HG03159 (cell line): Measurements from ENCODE around the gene ZNF777.
"Not testable (repeated sequence)": the region's sequence is repeated elsewhere in the genome, so short reads cannot be mapped to it uniquely, and the experiment has no call there.

Source experiments
- ATAC-seq: cut with Tn5 transposase; IDR thresholded peaks from one replicate; pipeline ENCODE4 v1.9.1; 2021; ENCODE audit warnings: mild to moderate bottlenecking, moderate library complexity; ENCODE audit not compliant: unreplicated experiment

The ZNF777 gene

GRCh38 chr7:149455175-149455950 is 5.5 kb downstream of the ZNF777 start:
- no peak for ATAC-seq

GRCh38 chr7:149454750-149455149 is 6.1 kb downstream of the ZNF777 start:
- no peak for ATAC-seq

GRCh38 chr7:149454006-149454405 is 6.9 kb downstream of the ZNF777 start:
- ATAC-seq = no peak

- no peak for ATAC-seq
Observed at GRCh38 chr7:149450821-149451220, 10.0 kb downstream of the ZNF777 start.

GRCh38 chr7:149449897-149450296 is 11.0 kb downstream of the ZNF777 start:
- no peak for ATAC-seq

- ATAC-seq = no peak
Observed at GRCh38 chr7:149448961-149449360, 11.9 kb downstream of the ZNF777 start.

- not testable (repeated sequence) for ATAC-seq
Observed at GRCh38 chr7:149446026-149446425, 14.8 kb downstream of the ZNF777 start.

- no peak for ATAC-seq
Observed at GRCh38 chr7:149444287-149444686, 16.6 kb downstream of the ZNF777 start.

- no peak for ATAC-seq
Observed at GRCh38 chr7:149443523-149443922, 17.3 kb downstream of the ZNF777 start.

GRCh38 chr7:149442924-149443323 is 17.9 kb downstream of the ZNF777 start:
- ATAC-seq = no peak

GRCh38 chr7:149440222-149440621 is 20.6 kb downstream of the ZNF777 start:
- no peak for ATAC-seq

- no peak for ATAC-seq
Observed at GRCh38 chr7:149436358-149436757, 24.5 kb downstream of the ZNF777 start.

- ATAC-seq = no peak
Observed at GRCh38 chr7:149433124-149433523, 27.7 kb downstream of the ZNF777 start.

GRCh38 chr7:149432121-149432691 is 28.7 kb downstream of the ZNF777 start:
- no peak for ATAC-seq

- ATAC-seq = no peak
Observed at GRCh38 chr7:149431486-149432120, 29.3 kb downstream of the ZNF777 start.

GRCh38 chr7:149430192-149430591 is 30.7 kb downstream of the ZNF777 start:
- no peak for ATAC-seq

- ATAC-seq = no peak
Observed at GRCh38 chr7:149427893-149428292, 33.0 kb downstream of the ZNF777 start.

GRCh38 chr7:149427096-149427680 is 33.7 kb downstream of the ZNF777 start:
- no peak for ATAC-seq

GRCh38 chr7:149423449-149424110 is 37.3 kb downstream of the ZNF777 start:
- no peak for ATAC-seq

- no peak for ATAC-seq
Observed at GRCh38 chr7:149422914-149423301, 38.0 kb downstream of the ZNF777 start.
